K562 (cell line): ENCODE results near the gene IKZF3. TPM values are rescaled to one million over a fixed set of nuclear protein-coding genes. Genes with fewer than 3 reads are reported as not detected.

Source experiments
- ARID1B ChIP-seq: fragments of 450-650 bp; IDR thresholded peaks from 2 replicates; pipeline ENCODE4 v1.6.1; 2016; ENCODE audit warnings: antibody characterized with exemption, mild to moderate bottlenecking, inconsistent platforms
- CREB1 ChIP-seq, 2 experiments: sonication (generic) in 1 of 2; formaldehyde crosslinking in 1 of 2; IDR thresholded peaks; 2 replicates each; pipeline versions ENCODE4 v1.6.1 to v1.8.0; 2012 to 2022; ENCODE audit warnings: inconsistent platforms in 1 of 2, mild to moderate bottlenecking in 1 of 2, missing genetic modification reagents in 1 of 2, moderate library complexity in 1 of 2
- DACH1 ChIP-seq: fragments of 450-650 bp; IDR thresholded peaks from 2 replicates; pipeline ENCODE4 v1.6.1; 2018; ENCODE audit not compliant: partially characterized antibody
- HBP1 ChIP-seq: fragments of 450-650 bp; formaldehyde crosslinking; IDR thresholded peaks from 2 replicates; pipeline ENCODE4 v1.4.0; 2022; ENCODE audit warnings: missing genetic modification characterization
- HMGN3 ChIP-seq: IDR thresholded peaks from 2 replicates; pipeline ENCODE4 v1.6.1; 2011; ENCODE audit warnings: borderline replicate concordance, low read depth, mild to moderate bottlenecking, mixed read lengths, low read length; ENCODE audit not compliant: insufficient read length; ENCODE audit errors: extremely low read depth
- MEF2D ChIP-seq: conservative IDR thresholded peaks from 2 replicates; pipeline ENCODE4 v1.6.1; 2016; ENCODE audit warnings: low read depth, missing genetic modification characterization, missing compliant biosample characterization
- NFE2 ChIP-seq: IDR thresholded peaks from 2 replicates; pipeline ENCODE4 v1.6.1; 2014; ENCODE audit warnings: antibody characterized with exemption, low read depth
- NR2C2 ChIP-seq, 2 experiments: fragments of 200-800 bp in 1 of 2; sonication (Bioruptor generic) in 1 of 2; sonication (generic) in 1 of 2; formaldehyde crosslinking in 1 of 2; IDR thresholded peaks; 2 replicates each; pipeline versions ENCODE4 v1.6.1 to v1.8.0; 2016 to 2022; ENCODE audit warnings: mild to moderate bottlenecking in 1 of 2, missing compliant biosample characterization in 1 of 2, missing genetic modification characterization in 1 of 2, missing genetic modification reagents in 1 of 2
- POLR2H ChIP-seq: IDR thresholded peaks from 2 replicates; pipeline ENCODE4 v1.6.1; 2016; ENCODE audit warnings: missing genetic modification characterization, low read depth, mild to moderate bottlenecking, control low read depth, missing compliant biosample characterization, moderate library complexity
- PYGO2 ChIP-seq: fragments of 450-650 bp; IDR thresholded peaks from 2 replicates; pipeline ENCODE4 v1.6.1; 2016; ENCODE audit warnings: mild to moderate bottlenecking, missing genetic modification characterization, moderate library complexity, missing compliant biosample characterization
- SAP30 ChIP-seq: fragments of 200-600 bp; sonication (generic); IDR thresholded peaks from 2 replicates; pipeline ENCODE4 v1.6.1; 2012; ENCODE audit warnings: borderline replicate concordance, low read depth, mild to moderate bottlenecking, moderate library complexity, low read length, control low read depth, inconsistent platforms; ENCODE audit not compliant: insufficient read depth, poor library complexity, severe bottlenecking
- TFAM ChIP-seq: fragments of 250-450 bp; sonication (Bioruptor Pico); conservative IDR thresholded peaks from 2 replicates; pipeline ENCODE4 v1.5.0; 2021; ENCODE audit warnings: mild to moderate bottlenecking, moderate library complexity
- THRA ChIP-seq: fragments of 450-650 bp; IDR thresholded peaks from 2 replicates; pipeline ENCODE4 v1.6.1; 2017; ENCODE audit warnings: mild to moderate bottlenecking, moderate library complexity
- ZFPM2 ChIP-seq: fragments of 250-450 bp; sonication (Bioruptor Pico); IDR thresholded peaks from 2 replicates; pipeline ENCODE4 v1.5.1; 2022; ENCODE audit warnings: mild to moderate bottlenecking
- polyA plus RNA-seq, 8 experiments: library from polyadenylated mRNA; depleted of rRNA in 4 of 8; stranded (reverse) in 5 of 8; unstranded in 3 of 8; fragments of >200 nt; fragmentation: Nextera tagmentation in 2 of 8; fragmentation: Illumina TruSeq in 1 of 8; extraction: Ambion mirVana in 2 of 8; extraction: Trizol in 1 of 8; gene quantifications; 2 replicates each; pipeline versions ENCODE4 v1.2.1 to v1.2.3, GENCODE V29; 2011 to 2014; ENCODE audit warnings: inconsistent platforms in 1 of 8, missing spikeins in 1 of 8
- total RNA-seq, 7 experiments: library from RNA; depleted of rRNA in 6 of 7; stranded (reverse); fragments of >200 nt in 6 of 7; fragmentation: Illumina TruSeq in 2 of 7; extraction: Trizol in 2 of 7; gene quantifications; 2 replicates each; pipeline versions ENCODE4 v1.2.1 to v1.2.3, GENCODE V29; 2011 to 2021; ENCODE audit warnings: low replicate concordance in 1 of 7
- TF ChIP-seq, protein P1 (sequence below): sonication (generic); formaldehyde crosslinking; IDR thresholded peaks from 2 replicates; pipeline ENCODE4 v1.8.0; 2022; ENCODE audit warnings: mild to moderate bottlenecking, missing genetic modification reagents, borderline replicate concordance
- TF ChIP-seq, protein P2 (sequence below), 2 experiments: fragments of 450-650 bp in 1 of 2; IDR thresholded peaks; 2 replicates each; pipeline ENCODE4 v1.6.1; 2011 to 2017; ENCODE audit warnings: low read depth in 2 of 2, antibody characterized with exemption in 1 of 2, borderline replicate concordance in 1 of 2, low read length in 1 of 2, mild to moderate bottlenecking in 1 of 2, mixed read lengths in 1 of 2; ENCODE audit not compliant: control insufficient read depth in 1 of 2
- TF ChIP-seq, protein P3 (sequence below), 2 experiments: fragments of 450-650 bp in 1 of 2; sonication (generic) in 1 of 2; formaldehyde crosslinking; conservative IDR thresholded peaks; 2 replicates each; pipeline versions ENCODE4 v1.4.0 to v1.8.1; 2020 to 2022; ENCODE audit warnings: mild to moderate bottlenecking in 1 of 2, missing genetic modification reagents in 1 of 2

Gene IKZF3
- total and polyA plus RNA-seq, 9 of the 15 experiments (the other 6 are each of a cell fraction or from before 2014, with no cell fraction given): 0.06 to 1.6 (median 0.62) TPM

DNA sequence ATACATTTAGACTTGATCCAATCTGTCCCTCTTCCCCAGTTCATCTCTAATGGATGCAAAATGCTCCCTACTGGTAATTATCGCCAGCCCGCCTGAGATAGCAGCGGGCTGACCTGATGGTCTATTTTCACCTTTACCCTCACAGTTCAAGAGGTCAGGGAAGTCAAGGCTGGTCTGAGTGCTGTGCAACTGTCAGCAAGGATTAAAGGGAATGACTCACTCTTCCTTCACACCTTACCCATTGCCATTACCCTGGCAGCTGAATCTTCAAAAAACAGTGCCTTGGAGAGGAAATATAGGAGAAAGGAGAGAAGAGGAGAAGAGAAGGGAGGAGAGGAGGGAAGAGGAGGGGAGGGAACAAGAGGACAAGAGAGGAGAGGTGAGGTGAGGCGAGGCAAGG, 90.1 kb downstream of the IKZF3 start (continued):
- no peak for TF ChIP-seq ZFPM2 (CRISPR knock-in tag)
- no peak for TF ChIP-seq THRA
- TF ChIP-seq HBP1 (CRISPR knock-in tag): no peak
- TF ChIP-seq ARID1B: peak; percentile 30
- no peak for TF ChIP-seq POLR2H
- no peak for TF ChIP-seq SAP30
- no peak for TF ChIP-seq HMGN3
- TF ChIP-seq MEF2D (tag): no peak
- TF ChIP-seq PYGO2 (tag): no peak
- TF ChIP-seq DACH1: no peak
- no peak for TF ChIP-seq CREB1 (IDR thresholded peaks at IDR 0.05)
- no peak for TF ChIP-seq CREB1 (CRISPR knock-in tag; IDR thresholded peaks at IDR 0.05)
- TF ChIP-seq, protein P1, sequence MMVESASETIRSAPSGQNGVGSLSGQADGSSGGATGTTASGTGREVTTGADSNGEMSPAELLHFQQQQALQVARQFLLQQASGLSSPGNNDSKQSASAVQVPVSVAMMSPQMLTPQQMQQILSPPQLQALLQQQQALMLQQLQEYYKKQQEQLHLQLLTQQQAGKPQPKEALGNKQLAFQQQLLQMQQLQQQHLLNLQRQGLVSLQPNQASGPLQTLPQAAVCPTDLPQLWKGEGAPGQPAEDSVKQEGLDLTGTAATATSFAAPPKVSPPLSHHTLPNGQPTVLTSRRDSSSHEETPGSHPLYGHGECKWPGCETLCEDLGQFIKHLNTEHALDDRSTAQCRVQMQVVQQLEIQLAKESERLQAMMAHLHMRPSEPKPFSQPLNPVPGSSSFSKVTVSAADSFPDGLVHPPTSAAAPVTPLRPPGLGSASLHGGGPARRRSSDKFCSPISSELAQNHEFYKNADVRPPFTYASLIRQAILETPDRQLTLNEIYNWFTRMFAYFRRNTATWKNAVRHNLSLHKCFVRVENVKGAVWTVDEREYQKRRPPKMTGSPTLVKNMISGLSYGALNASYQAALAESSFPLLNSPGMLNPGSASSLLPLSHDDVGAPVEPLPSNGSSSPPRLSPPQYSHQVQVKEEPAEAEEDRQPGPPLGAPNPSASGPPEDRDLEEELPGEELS (CRISPR knock-in tag): no peak
- no peak for TF ChIP-seq TFAM (CRISPR knock-in tag)
- TF ChIP-seq NFE2: no peak
- TF ChIP-seq, protein P2, sequence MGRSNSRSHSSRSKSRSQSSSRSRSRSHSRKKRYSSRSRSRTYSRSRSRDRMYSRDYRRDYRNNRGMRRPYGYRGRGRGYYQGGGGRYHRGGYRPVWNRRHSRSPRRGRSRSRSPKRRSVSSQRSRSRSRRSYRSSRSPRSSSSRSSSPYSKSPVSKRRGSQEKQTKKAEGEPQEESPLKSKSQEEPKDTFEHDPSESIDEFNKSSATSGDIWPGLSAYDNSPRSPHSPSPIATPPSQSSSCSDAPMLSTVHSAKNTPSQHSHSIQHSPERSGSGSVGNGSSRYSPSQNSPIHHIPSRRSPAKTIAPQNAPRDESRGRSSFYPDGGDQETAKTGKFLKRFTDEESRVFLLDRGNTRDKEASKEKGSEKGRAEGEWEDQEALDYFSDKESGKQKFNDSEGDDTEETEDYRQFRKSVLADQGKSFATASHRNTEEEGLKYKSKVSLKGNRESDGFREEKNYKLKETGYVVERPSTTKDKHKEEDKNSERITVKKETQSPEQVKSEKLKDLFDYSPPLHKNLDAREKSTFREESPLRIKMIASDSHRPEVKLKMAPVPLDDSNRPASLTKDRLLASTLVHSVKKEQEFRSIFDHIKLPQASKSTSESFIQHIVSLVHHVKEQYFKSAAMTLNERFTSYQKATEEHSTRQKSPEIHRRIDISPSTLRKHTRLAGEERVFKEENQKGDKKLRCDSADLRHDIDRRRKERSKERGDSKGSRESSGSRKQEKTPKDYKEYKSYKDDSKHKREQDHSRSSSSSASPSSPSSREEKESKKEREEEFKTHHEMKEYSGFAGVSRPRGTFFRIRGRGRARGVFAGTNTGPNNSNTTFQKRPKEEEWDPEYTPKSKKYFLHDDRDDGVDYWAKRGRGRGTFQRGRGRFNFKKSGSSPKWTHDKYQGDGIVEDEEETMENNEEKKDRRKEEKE (IDR thresholded peaks at IDR 0.05; ENCODE audit: borderline replicate concordance in 1 of 2, control insufficient read depth in 1 of 2, low read depth in 2 of 2, low read length in 1 of 2): no peak
- TF ChIP-seq, protein P3, sequence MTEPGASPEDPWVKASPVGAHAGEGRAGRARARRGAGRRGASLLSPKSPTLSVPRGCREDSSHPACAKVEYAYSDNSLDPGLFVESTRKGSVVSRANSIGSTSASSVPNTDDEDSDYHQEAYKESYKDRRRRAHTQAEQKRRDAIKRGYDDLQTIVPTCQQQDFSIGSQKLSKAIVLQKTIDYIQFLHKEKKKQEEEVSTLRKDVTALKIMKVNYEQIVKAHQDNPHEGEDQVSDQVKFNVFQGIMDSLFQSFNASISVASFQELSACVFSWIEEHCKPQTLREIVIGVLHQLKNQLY (CRISPR knock-in tag; conservative IDR thresholded peaks at IDR 0.05): no peak
- no peak for TF ChIP-seq NR2C2 (CRISPR knock-in tag; IDR thresholded peaks at IDR 0.05)
- peak; percentile 83 for TF ChIP-seq NR2C2 (tag; IDR thresholded peaks at IDR 0.05)
